ENCODE data around the gene GFRA1.

GRCh38 chr10:116130006-116130405 lies 143.0 kb downstream of the GFRA1 start:
- TF ChIP-seq CTCF (IDR thresholded peaks at IDR 0.05; ENCODE audit: poor library complexity) (no peak), EZH2 (IDR thresholded peaks at IDR 0.05; ENCODE audit: borderline replicate concordance) (no peak), EZH2phosphoT487 (IDR thresholded peaks at IDR 0.05; ENCODE audit: low read depth, severe bottlenecking, unreplicated experiment) (no peak)

All from hepatocyte (in vitro differentiated cells).